ENCODE measurements around the gene MAMLD1.

The MAMLD1 gene

DNA sequence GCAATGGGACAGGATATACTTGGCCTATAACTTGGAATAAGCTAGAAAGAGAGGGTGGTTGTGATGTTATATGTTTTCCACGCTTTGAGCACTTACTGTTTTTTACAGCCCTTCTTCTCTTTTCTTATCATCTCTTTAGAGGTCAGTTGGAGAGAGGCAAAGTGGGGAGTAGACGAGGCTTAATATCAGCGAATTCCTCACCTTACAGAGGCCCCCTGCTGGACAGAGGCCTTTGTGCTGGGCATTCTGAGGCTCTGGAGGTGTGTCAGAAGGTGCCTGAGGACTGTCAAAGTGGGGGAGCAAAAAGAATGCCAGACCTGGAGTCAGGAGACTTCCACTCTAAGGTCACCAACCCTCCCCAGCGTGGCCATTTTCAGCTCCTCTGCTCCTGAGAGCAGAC is 42.5 kb downstream of the MAMLD1 start:
- no peak for DNase-seq (ENCODE audit: low read depth, low spot score)

DNA sequence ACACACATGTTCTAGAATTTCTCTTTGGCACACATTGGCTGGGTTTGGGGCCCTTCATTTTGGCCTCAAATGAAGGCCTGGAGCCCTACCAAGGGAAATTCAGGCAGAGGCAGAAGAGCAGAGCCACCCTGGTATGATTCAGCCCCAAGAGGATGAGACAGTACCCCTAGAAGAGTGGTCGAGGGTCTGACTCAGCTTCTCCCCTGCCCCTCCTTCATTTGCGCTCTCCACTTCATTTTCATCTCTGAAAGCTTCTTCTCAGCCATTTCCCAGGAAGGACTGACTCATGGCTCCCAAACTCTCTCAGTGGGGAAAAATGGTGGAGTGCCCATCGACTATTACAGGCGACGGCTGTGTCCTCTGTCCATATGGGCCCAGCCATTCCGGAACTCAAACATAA is 43.5 kb downstream of the MAMLD1 start:
- DNase-seq (ENCODE audit: low read depth, low spot score): no peak

DNA sequence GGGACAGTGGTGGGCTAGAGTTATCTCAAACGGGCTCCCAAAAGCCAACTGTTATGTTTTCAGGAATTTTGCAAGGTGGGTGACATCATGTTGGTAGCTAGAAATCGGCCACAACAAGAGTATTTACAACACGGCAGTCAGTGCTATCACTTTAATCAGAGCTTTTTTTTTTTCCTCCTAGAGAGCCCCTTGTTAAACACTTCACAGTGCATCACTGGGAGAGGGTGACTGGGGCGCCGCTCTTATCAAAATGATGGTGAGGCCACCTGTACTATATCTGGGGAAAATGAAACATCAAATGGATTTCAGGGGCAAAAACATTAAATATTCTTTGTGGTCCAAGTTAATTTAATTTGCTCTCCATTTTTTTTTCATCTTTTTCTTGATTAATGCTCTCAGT is 44.9 kb downstream of the MAMLD1 start:
- DNase-seq (ENCODE audit: low read depth, low spot score): no peak

DNA sequence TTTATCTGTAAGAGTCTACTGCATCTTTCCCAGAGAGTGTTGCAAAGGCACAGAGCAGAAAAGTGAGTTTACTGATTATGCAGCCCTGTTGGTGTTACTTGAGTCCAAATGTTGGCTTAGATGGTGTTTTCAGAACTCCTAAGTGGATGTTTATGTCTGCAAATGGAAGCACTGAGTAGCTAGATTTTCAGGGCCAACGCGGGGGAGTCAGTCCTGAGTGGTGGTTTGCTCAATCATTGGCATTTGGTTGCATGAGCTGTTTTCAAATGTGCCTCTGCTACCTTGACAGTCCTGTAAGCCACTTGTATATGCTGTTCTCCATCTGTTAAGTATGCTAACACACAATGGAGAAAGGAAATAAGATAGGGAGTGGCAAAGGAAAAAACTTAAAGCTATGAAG is 45.4 kb downstream of the MAMLD1 start:
- DNase-seq (ENCODE audit: low read depth, low spot score): no peak

DNA sequence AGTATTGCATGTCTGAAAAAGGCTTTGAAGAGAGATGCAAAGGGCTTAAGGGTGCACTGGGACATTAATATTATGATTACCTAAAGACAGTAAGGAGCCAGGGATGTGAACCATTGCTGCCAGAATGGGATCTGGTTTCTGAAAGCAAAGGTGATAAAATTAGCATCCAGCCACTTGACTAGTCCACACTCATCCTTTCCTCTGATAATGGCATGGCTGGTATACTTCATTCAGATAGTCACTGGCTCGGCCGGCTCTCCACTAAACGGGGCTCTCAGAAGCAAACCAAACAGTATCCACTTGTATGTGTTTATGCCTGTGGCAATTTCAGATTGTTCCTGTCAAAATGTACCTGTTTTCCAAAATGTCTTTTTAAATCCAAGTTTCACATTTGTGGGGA is 46.4 kb downstream of the MAMLD1 start:
- no peak for DNase-seq (ENCODE audit: low read depth, low spot score)

DNA sequence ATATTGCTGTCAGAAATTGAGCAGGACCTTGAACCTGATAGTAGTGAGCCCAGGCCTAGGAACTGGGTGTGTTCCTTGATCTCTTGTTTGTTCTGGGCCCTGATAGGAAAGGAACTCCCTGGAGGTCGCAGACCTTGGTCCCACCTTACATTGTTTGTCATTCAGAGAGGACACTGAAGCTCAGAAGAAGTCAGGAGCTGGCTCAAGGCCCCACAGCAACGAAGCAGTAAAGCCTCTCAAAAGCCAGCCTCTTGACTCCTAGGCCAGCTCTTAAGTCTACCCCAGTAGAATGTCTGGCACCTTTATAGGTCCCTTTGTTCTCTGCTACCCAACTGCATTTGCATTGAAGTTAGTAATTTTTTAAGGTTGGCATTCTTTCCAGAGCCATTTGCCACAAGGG is 46.8 kb downstream of the MAMLD1 start:
- DNase-seq (ENCODE audit: low read depth, low spot score): no peak

DNA sequence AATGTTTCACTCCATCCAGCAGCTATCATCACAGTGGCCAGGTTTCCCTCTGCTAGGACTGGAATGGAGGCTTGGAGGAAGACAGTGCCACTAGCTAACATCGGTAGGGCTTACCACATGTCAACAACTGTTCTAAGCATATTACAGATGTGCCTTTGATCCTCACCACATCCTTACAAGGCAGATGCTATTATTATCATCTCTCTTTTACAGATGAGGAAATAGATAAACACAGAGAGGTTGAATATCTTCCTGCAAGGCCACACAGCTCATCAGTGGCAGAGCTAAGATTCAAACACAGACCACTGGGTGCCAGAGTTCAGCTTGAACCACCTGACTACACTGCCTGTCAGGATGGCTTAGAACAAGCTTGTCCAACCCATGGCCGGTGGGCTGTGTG is 47.4 kb downstream of the MAMLD1 start:
- no peak for DNase-seq (ENCODE audit: low read depth, low spot score)

DNA sequence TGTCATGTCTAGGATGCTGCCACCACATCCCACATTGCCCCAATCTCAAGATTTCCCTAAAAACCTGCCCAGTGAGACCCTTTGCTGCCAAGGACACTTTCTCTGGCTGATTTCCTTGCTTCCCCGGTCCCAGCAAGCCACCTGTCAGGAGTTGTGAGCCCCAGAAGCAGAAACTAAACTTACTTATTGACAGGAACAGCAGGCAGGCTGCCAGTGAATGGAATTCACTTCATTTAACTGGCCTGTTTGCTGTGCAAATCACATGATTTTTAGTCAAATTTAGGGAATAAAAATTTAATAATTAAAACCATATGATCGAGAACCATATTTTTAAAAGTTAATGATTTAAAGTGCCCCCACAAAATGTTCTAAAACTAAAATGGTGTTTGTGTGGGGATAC is 48.5 kb downstream of the MAMLD1 start:
- no peak for DNase-seq (ENCODE audit: low read depth, low spot score)

DNA sequence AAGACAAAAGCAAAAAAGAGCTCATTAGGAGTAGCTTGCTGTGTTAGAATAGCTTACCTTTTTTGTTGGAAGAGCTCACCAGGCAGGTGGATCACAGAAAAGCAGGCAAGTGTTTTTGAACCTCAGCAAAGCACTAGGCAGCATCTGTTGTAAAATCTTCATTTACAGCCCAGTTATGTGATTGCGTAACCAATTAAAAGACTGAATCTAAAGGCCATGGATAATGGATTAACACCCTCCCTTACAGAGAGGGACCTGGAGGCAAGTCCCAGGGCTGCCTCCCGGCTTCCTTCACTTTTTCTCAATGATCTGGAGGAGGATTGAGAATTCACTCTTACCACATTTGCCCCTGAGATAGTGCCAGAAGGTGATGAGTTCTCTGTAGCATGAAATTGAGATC is 51.1 kb downstream of the MAMLD1 start:
- DNase-seq (ENCODE audit: low read depth, low spot score): no peak

DNA sequence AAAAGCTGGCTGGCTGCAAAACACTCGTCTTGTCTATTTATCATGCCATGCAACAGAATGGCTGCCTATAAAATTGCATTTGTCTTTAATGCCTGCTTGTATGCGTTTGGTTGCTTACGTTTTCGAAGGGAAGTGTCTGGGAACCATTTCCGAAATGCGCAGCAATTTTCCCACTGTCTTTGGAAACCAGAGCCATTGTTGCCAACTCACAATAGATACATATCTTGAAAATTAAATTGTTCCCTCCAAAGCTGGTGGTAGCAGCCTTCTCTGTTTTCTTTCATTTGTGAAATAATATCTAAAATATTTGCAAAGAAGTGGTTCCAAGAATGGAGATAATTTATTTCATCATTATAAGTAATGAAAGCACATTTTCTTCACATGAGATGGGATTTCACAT is 53.4 kb downstream of the MAMLD1 start:
- DNase-seq (ENCODE audit: low read depth, low spot score): no peak

DNA sequence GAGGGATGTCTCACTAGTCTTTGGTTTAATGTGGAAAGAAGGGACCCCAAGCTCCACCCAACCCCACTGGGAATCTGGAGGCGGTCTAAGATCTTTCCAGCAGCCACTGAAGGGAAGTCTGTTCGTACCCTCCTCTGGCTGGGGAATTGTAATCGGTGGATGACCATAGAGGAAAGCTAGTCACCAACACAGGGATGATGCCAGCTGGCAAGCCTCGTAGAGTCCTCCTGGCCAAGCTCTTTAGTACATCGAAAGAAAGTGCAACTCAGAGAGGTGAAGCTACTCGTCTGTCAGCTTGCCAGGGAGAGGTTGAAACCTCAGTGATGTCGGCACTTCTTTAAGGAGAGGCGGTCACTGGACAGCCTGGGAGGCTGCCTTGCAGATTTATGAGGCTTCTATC is 58.7 kb downstream of the MAMLD1 start:
- no peak for DNase-seq (ENCODE audit: low read depth, low spot score)

DNA sequence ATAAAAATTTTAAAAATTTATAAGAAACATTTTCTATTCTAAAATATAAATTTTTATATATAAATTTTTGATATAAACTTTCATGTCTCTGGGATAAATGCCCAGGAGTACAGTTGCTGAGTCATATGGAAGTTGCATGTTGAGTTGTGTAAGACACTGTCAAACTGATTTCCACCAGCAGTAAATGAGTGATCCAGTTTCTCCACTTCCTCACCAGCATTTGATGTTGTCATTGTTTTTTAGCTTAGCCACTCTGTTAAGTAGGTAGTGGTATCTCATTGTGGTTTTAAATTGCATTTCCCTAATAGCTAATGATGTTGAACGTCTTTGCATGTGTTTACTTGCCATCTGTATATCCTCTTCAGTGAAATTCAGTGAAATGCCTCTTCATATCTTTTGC is 66.5 kb downstream of the MAMLD1 start:
- no peak for DNase-seq (ENCODE audit: low read depth, low spot score)

DNA sequence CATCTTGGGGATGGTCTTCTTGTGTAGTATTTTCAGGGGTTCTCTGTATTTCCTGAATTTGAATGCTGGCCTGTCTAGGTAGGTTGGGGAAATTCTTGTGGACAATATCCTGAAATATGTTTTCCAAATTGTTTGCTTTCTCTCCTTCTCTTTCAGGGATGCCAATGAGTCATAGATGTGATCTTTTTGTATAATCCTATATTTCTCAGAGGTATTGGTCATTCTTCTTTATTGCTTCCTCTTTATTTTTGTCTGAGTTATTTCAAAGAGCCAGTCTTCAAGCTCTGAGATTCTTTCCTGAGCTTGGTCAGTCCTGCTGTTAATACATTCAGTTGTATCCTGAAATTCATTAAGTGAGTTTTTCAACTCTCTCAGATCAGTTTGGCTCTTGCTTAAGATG is 73.1 kb downstream of the MAMLD1 start:
- no peak for DNase-seq (ENCODE audit: low read depth, low spot score)

DNA sequence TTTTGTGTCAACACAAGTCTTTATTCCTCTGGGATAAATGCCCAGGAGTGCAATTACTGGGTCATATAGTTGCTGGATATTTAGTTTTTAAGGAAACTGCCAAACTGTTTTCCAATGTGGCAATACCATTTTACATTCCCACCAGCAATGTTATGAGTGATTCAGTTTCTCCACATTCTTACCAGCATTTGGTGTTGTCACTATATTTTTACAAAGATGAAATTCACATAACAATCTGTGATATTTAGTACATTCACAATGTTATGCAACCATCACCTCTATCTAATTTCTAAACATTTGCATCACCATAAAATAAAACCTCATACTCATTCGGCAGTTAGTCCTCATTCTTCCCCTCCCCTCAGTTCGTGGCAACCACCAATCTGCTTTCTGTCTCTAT is 75.0 kb downstream of the MAMLD1 start:
- no peak for DNase-seq (ENCODE audit: low read depth, low spot score)

DNA sequence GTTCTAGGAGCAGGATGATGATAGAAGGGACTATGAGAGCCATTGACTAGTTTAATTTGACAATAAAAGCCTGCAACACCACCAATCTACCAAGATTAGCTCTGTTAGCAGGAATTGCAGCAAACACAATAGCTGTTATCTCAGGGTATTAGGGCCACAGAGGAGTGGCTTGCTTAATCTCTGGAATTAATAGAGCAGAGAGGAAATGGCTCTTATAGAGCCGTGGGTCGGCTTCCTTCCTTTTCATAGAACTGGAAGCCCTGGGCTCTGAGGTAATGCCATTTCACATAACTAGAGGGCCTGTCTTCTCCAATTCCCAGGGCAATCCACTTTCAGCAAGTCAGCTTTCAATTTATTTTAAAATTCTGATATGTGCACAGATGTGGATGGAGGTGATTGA is 83.0 kb downstream of the MAMLD1 start:
- no peak for DNase-seq (ENCODE audit: low read depth, low spot score)

DNA sequence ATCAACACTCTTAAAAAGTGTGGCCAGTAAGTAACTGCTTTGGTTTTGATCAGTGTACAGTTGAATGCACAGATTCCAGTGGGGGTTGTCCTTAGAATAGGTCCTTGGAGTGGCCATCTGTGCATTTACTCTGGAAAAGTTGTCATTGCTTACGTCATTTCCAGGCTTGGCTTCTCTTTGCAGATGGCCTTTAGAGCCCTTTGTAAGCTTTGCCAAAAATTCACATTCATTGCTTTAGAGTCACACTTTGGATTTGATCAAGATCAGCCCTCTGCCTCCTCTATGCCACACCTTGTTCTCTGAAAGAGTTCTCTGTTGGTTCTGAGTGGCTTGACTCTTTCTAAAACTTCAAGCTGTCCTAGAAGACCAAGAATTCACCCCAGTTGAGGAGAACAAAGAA is 83.9 kb downstream of the MAMLD1 start:
- DNase-seq (ENCODE audit: low read depth, low spot score): no peak

DNA sequence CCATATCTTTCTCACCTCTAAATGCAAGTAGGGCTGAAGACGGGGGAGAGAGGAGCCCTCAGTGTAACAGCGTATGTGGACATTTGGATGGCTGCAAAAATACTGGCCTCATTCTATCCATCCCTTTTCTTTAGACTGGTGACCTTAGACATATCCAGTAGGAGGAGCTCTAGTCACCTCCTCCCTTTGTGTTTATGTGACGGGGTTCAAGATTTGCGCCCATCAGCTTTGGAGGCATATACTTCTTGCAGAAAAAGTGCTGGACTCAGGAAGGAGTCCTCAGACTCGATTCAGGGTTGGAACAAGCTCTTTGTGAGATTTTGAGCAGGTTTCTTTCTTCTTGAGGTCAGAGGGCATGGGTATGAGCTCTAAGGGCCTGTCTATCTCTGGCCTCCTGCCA is 86.2 kb downstream of the MAMLD1 start:
- no peak for DNase-seq (ENCODE audit: low read depth, low spot score)

DNA sequence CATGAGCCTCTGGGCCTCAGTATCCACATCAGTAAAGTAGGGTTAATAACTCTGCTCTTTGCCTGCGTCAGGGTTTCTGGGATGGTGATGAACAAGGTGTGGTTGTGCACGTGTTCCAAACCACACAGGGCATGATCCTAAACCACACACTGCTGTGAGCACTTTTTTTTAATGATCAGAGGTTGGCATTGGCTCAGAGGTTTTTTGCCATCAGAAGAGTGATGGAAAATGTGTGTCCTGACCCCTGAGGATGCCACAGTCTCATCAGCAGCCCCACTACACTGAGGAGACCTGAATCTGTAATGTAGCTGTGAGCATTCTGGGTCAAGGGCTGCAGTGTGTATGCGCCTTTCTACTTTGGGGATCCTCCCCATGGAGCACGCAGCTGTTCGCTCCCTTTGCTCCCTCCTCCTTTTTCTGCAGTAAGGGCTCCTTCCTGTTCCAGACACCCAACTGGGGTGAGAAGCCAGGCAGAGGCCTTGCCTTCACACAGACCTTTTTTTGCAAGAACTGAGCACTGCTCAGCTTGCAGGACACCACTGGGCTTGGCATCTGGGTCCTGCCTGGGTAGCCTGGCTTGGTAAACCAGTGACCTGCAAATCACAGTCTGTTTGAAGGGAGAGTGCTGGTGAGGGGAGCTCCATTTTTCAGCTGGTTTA is 87.5 kb downstream of the MAMLD1 start:
- no peak for DNase-seq (ENCODE audit: low read depth, low spot score)

DNA sequence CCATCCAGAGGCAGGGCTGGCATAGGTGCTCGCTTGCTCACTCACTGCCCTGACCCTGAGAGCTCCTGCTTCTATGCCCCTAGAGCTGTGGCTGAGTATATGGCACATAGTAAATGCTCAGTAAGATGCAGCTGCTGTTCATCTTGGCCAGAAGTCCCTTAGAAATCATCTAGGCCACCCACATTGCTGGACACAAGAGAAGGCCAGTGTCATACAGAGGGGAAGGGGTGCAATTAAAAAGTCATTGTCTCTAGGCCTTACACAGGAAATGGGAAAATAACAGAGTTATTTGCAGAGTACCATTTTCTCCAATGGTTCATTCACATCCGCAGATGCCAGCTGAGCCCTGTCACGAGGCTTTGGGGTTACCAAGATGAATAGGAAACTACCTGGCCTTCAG is 88.8 kb downstream of the MAMLD1 start:
- DNase-seq (ENCODE audit: low read depth, low spot score): no peak

DNA sequence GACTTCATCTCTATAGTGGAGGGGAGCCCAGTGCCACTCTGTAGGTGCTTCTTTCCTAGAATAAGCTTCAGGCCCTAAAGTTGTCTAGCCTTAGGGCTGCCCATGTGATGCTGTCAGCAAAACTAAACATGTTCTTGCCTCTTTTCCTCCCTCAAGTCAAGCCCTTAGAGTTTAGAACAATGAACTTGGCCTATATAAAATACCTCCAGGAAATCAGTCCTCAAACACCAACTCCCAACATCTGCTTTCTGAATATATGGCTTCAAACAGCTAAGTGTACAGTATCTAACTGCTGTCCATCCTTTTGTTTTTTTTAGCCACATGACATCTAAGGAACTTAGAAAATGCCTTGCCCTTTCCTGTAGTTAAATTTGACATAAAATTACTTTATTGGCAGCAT is 91.0 kb downstream of the MAMLD1 start:
- DNase-seq (ENCODE audit: low read depth, low spot score): no peak

DNA sequence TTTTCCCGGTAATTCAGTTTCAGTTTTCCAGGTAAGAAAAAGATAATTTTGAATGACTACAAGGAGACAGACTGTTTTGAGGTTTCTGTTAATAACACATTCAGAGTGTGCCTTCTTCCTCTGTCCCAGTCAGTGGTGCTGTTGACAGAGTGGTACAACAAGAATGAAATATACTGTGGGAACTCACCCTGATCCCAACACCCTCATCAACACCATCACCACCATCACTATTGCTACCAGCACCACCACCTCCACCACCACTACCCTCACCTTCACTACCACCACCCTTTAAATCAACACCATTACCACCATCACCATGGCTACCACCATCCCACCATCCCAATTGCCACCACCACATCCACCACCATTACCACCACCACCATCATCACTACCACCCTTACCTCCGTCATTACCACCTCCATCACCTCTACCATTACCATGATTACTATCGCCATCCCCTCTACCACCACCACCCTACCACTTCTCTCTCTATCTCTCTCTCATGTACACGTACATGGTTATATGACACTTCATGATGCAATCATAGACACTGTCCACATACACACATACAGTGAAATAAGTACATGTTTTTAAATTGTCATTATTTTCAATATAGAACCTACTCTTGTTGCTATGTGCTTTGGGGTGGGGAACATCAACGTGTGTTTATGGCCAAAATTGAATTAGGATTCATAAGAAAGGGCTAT is 91.5 kb downstream of the MAMLD1 start:
- no peak for DNase-seq (ENCODE audit: low read depth, low spot score)

DNA sequence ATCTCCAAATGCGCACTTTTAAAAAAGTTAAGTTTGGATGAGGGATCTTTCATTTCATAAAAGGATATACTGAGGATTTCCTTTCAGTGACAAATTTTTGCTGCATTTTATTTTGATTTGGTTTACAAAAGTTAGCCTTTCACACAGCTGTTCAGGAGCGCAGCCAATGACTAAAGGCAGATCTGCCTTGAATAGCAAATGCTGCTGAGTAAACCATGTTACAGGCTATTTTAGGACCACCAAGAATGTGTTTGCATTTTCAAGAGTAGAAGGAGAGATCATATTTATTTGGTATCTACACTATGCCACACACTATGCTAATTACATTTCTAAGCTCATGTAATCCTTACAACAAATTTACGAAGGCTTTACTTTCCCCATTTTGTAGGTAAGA is 92.1 kb downstream of the MAMLD1 start:
- no peak for DNase-seq (ENCODE audit: low read depth, low spot score)

DNA sequence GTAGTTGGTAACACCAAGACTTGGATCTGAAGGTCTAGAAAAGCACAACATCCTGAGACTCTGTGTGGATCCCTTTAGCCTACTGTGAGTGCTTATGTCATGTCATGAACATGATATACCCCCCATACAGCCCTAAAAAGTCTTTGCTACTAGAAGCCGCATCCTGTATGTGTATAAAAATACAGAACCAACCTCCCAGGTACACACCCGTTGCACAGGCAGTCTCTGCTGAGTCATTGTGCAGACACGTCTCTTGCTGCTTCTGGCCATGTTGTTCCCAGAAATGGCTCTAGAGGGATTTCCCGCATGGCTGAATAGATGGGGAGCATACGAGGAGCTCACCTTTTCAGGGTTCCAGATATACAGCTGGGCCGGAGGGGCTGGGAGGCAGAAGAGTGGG is 93.3 kb downstream of the MAMLD1 start:
- no peak for DNase-seq (ENCODE audit: low read depth, low spot score)

DNA sequence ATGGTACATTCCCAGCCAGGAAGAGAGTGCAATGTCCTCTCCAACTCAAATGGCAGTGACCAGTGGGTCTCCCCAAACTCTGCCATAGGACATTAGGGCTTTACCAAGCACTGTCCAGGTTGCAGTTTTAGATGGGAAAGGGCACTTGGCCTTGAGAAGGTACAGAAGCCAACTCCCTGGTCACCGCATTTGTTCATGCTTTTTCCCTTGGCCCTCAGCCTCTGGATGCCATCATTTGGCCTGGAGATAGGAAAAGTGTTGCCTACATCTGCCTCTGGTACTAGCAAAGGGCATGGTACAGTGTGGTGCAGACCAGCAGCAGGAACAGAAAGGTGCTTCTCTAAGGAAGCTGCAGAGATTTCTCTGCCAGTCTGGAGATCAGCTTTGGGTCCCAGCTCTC is 93.8 kb downstream of the MAMLD1 start:
- no peak for DNase-seq (ENCODE audit: low read depth, low spot score)
